Liver (tissue), 9 donors: ENCODE data around the gene TMEM236. TPM values are rescaled to one million over a fixed set of nuclear protein-coding genes. Genes with fewer than 3 reads are reported as not detected.
A peak's percentile ranks its signal among the peaks of the same experiment; 100 is the strongest.

Experiments used
- DNase-seq: peaks from one replicate; pipeline ENCODE4 v3.0.0-alpha.2; 2017; ENCODE audit warnings: low spot score
- H3K27ac ChIP-seq, 2 donors: one replicate each; pipeline ENCODE4 v1.7.0; 2013; ENCODE audit warnings: inconsistent platforms in 2 of 2, low read length in 2 of 2, control low read depth in 1 of 2, low read depth in 1 of 2, mild to moderate bottlenecking in 1 of 2
- H3K27me3 ChIP-seq, 4 donors: one replicate each; pipeline versions ENCODE4 v1.6.1 to v1.7.0; 2013; ENCODE audit warnings: low read length in 3 of 4, inconsistent platforms in 1 of 4, mild to moderate bottlenecking in 1 of 4, moderate library complexity in 1 of 4; ENCODE audit not compliant: control insufficient read depth in 4 of 4, insufficient read depth in 4 of 4
- H3K36me3 ChIP-seq, 4 donors: one replicate each; pipeline versions ENCODE4 v1.6.1 to v1.7.0; 2013; ENCODE audit warnings: low read length in 3 of 4, mild to moderate bottlenecking in 3 of 4, low read depth in 1 of 4, moderate library complexity in 1 of 4; ENCODE audit not compliant: control insufficient read depth in 4 of 4, insufficient read depth in 3 of 4
- H3K4me1 ChIP-seq, 4 donors: one replicate each; pipeline versions ENCODE4 v1.6.1 to v1.7.0; 2013; ENCODE audit warnings: low read length in 3 of 4, mild to moderate bottlenecking in 3 of 4, moderate library complexity in 1 of 4; ENCODE audit not compliant: control insufficient read depth in 4 of 4, insufficient read depth in 4 of 4
- H3K4me3 ChIP-seq, 3 donors: one replicate each; pipeline versions ENCODE4 v1.6.1 to v1.7.0; 2013; ENCODE audit warnings: low read length in 3 of 3, control low read depth in 1 of 3, low read depth in 1 of 3, mild to moderate bottlenecking in 1 of 3
- H3K9ac ChIP-seq, 2 donors: one replicate each; pipeline ENCODE4 v1.7.0; 2013; ENCODE audit warnings: low read length in 2 of 2, mild to moderate bottlenecking in 2 of 2, moderate library complexity in 2 of 2, control low read depth in 1 of 2, low read depth in 1 of 2
- H3K9me3 ChIP-seq, 4 donors: one replicate each; pipeline versions ENCODE4 v1.6.1 to v1.7.0; 2013; ENCODE audit warnings: low read length in 3 of 4; ENCODE audit not compliant: control insufficient read depth in 4 of 4
- ATF3 ChIP-seq: IDR thresholded peaks from 2 replicates; pipeline ENCODE4 v1.6.1; 2016; ENCODE audit warnings: antibody characterized with exemption
- CTCF ChIP-seq: fragments of 150-350 bp; IDR thresholded peaks from 2 replicates; pipeline ENCODE4 v1.5.1; 2017; ENCODE audit warnings: improper control_type of control experiment, low read depth, low read length; ENCODE audit not compliant: missing input control
- EGR1 ChIP-seq, 2 donors: IDR thresholded peaks; 2 replicates each; pipeline ENCODE4 v1.6.1; 2016 to 2018; ENCODE audit warnings: antibody characterized with exemption in 2 of 2, low read depth in 2 of 2
- FOXA1 ChIP-seq: IDR thresholded peaks from 2 replicates; pipeline ENCODE4 v1.6.1; 2016; ENCODE audit warnings: antibody characterized with exemption
- FOXA2 ChIP-seq: IDR thresholded peaks from 2 replicates; pipeline ENCODE4 v1.6.1; 2016; ENCODE audit warnings: antibody characterized with exemption
- GABPA ChIP-seq, 2 donors: IDR thresholded peaks in 1 of 2; conservative IDR thresholded peaks in 1 of 2; 2 replicates each; pipeline ENCODE4 v1.6.1; 2016; ENCODE audit warnings: antibody characterized with exemption in 2 of 2, mild to moderate bottlenecking in 1 of 2, moderate library complexity in 1 of 2
- HNF4A ChIP-seq, 2 donors: conservative IDR thresholded peaks; 2 replicates each; pipeline ENCODE4 v1.6.1; 2016; ENCODE audit warnings: antibody characterized with exemption in 2 of 2, mild to moderate bottlenecking in 2 of 2
- JUND ChIP-seq, 2 donors: IDR thresholded peaks; 2 replicates each; pipeline ENCODE4 v1.6.1; 2016; ENCODE audit warnings: antibody characterized with exemption in 2 of 2
- MAX ChIP-seq: IDR thresholded peaks from 2 replicates; pipeline ENCODE4 v1.6.1; 2016; ENCODE audit warnings: antibody characterized with exemption
- NR2F2 ChIP-seq: IDR thresholded peaks from 2 replicates; pipeline ENCODE4 v1.6.1; 2016; ENCODE audit warnings: antibody characterized with exemption
- RAD21 ChIP-seq, 2 donors: IDR thresholded peaks; 2 replicates each; pipeline ENCODE4 v1.6.1; 2016; ENCODE audit warnings: antibody characterized with exemption in 2 of 2, mild to moderate bottlenecking in 2 of 2
- REST ChIP-seq: IDR thresholded peaks from 2 replicates; pipeline ENCODE4 v1.6.1; 2016; ENCODE audit warnings: antibody characterized with exemption, mild to moderate bottlenecking
- RXRA ChIP-seq, 2 donors: IDR thresholded peaks; 2 replicates each; pipeline ENCODE4 v1.6.1; 2017 to 2018; ENCODE audit warnings: antibody characterized with exemption in 2 of 2, mild to moderate bottlenecking in 1 of 2
- SP1 ChIP-seq: IDR thresholded peaks from 2 replicates; pipeline ENCODE4 v1.6.1; 2018; ENCODE audit warnings: antibody characterized with exemption, mild to moderate bottlenecking
- TAF1 ChIP-seq: conservative IDR thresholded peaks from 2 replicates; pipeline ENCODE4 v1.6.1; 2016; ENCODE audit warnings: antibody characterized with exemption, mild to moderate bottlenecking
- YY1 ChIP-seq: IDR thresholded peaks from 2 replicates; pipeline ENCODE4 v1.6.1; 2016; ENCODE audit warnings: antibody characterized with exemption, mild to moderate bottlenecking
- ZBTB33 ChIP-seq: IDR thresholded peaks from 2 replicates; pipeline ENCODE4 v1.6.1; 2016; ENCODE audit warnings: antibody characterized with exemption
- WGBS: extraction: QIAGEN DNeasy Blood & Tissue Kit; methylation state at CpG from one replicate; pipeline ENCODE4 v1.1.7; 2013; 5-methylcytosine and 5-hydroxymethylcytosine counted together
- polyA plus RNA-seq, 2 donors: library from polyadenylated mRNA; stranded (reverse) in 1 of 2; unstranded in 1 of 2; fragments of 200-250 nt in 1 of 2; fragments of >200 nt in 1 of 2; fragmentation: Nextera tagmentation in 1 of 2; extraction: Ambion mirVana in 1 of 2; gene quantifications; one replicate each; pipeline versions ENCODE4 v1.2.1 to v1.2.3, GENCODE V29; 2013 to 2015
- total RNA-seq, 2 donors: library from RNA; depleted of rRNA; stranded (reverse); fragments of >200 nt; gene quantifications; one replicate each; pipeline ENCODE4 v1.2.3, GENCODE V29; 2014
- donor health status: healthy.
- donor health status: healthy.
- donor health status: healthy.
- donor health status: healthy.
- donor health status: healthy.

Gene TMEM236
- total and polyA plus RNA-seq, 4 donors: 0.07 to 0.28 (median 0.12) TPM

GRCh38 chr10:17835688-17836087 lies 83.7 kb downstream of the TMEM236 start:
- no peak for DNase-seq
- Histone ChIP-seq H3K4me1 (peaks cover 0 to 3% (median 0%) of the 10 kb centered on the region in 4 donors), H3K27me3 (no peaks in the 10 kb centered on the region), H3K9ac (no peak overlapping the region), H3K27ac (no peak overlapping the region), H3K36me3 (no peaks in the 10 kb centered on the region), H3K4me3 (no peak overlapping the region), H3K9me3 (no peaks in the 10 kb centered on the region)
- TF ChIP-seq JUND (IDR thresholded peaks at IDR 0.05): no peak
- no peak for TF ChIP-seq GABPA (IDR thresholded peaks at IDR 0.05 in 1 of 2, conservative IDR thresholded peaks at IDR 0.05 in 1 of 2)
- no peak for TF ChIP-seq TAF1
- TF ChIP-seq HNF4A (conservative IDR thresholded peaks at IDR 0.05): no peak
- TF ChIP-seq RXRA (IDR thresholded peaks at IDR 0.05): no peak
- no peak for TF ChIP-seq REST
- TF ChIP-seq ATF3: no peak
- TF ChIP-seq CTCF: no peak
- TF ChIP-seq EGR1 (IDR thresholded peaks at IDR 0.05; ENCODE audit: low read depth in 2 of 2): no peak
- TF ChIP-seq FOXA1: no peak
- TF ChIP-seq SP1: no peak
- TF ChIP-seq YY1: no peak
- no peak for TF ChIP-seq MAX
- 55% methylated on average over 1 of the region's 1 CpG for WGBS

GRCh38 chr10:17836942-17837341 lies 84.9 kb downstream of the TMEM236 start:
- TF ChIP-seq RAD21 (IDR thresholded peaks at IDR 0.05) (peak in 1 of 2 donors; percentile 7), CTCF (no peak), NR2F2 (peak; percentile 45), MAX (no peak), HNF4A (conservative IDR thresholded peaks at IDR 0.05) (no peak), ZBTB33 (no peak), SP1 (no peak), FOXA2 (no peak), JUND (IDR thresholded peaks at IDR 0.05) (no peak)
- Histone ChIP-seq H3K27me3 (no peaks in the 10 kb centered on the region), H3K9me3 (no peaks in the 10 kb centered on the region), H3K9ac (no peak overlapping the region), H3K36me3 (no peaks in the 10 kb centered on the region), H3K27ac (peak overlapping the region in 1 of 2 donors; percentile 25), H3K4me1 (peaks cover 0 to 3% (median 0%) of the 10 kb centered on the region in 4 donors), H3K4me3 (no peak overlapping the region)
- no peak for DNase-seq
- WGBS: 6% methylated on average over 8 of the region's 8 CpGs
